Activated T-cell treated with anti-CD3 and anti-CD28 coated beads for 4 hours (primary cell): ENCODE data around the gene BRD9.

Source experiments
- DNase-seq: peaks from one replicate; pipeline ENCODE4 v3.0.0-alpha.2; 2020

The BRD9 gene

DNA sequence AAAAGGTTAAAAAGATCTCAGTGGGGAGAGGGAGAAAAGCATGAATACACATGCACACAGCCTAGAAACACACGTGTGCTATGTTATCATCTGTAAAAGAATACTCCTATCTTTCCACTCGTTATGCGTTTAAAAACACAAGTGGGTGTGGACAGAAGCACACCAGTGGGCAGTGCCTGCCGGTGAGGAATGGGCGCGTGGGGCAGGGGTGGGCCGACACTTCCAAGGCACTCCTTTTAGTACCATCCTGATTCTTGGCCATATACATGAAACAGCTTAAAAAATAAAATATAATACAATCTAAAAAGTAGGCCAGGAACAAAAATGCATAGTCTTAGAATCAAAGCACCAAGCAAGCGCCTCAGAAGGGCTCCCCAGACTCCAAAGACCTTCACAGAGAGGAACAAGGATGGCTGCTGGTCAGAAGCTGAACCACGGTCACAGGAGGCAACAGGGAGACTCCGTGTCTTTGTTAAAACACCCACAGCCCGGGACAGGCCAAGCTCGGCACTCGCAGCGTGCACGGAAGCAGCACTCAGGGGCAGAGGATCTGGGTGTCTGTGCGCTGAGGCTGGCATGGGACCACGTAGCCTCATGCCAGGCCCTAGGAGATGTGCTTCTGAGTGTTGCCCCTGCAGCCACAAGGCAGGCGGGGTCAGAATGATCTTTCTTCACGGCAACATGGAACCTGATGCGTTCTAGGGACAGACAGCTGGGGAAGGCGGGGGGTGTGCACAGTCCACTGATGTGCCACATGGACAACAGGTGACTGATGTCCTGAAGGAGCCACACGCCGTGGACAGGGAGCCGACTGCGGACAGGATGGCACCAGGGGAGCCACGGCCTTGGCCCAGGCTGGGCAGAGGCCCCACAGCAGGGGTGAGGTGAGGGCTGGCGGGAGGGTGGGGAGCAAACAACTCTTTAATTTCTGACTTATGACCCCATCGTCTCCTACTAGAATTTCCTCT is 15.9 kb downstream of the BRD9 start:
- DNase-seq: no peak

DNA sequence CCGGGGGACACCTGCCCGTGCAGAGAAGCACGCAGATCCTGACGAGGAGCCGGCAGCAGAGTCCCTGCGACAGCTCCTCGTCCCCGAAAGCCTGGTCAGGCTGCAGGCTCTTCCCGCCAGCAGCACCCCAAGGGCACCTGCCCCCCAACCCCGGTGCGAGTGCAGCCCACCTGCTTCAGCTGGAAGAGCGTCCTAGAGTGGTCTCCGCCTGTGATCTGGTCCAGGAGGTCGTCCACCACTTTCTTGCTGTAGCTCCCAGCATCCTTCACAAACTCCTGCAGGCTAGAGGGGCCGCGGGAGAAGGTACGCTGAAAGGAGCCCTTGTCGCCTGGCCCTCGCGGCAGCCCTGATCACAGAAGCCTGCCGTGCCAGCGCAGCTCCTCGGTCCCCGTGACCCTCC is 16.7 kb downstream of the BRD9 start:
- no peak for DNase-seq

DNA sequence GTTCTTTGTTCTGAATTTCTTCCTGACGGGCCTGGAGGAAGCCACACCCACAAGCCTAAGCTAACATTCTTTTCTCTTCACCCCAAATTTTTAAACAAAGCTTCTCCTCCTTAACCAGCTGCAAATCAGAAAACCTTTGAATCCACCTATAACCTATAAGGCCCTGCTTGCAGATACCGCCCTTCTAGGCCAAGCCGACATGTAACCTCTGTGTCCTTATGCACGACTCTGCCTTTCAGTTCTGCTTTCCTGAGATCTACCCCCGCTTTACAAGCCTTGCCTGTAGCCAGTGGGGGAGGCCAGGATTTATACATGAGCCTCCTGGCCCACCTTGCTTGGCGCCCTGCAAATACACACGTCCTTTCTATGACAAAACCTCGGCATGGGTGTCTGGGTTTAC is 19.3 kb downstream of the BRD9 start:
- no peak for DNase-seq

DNA sequence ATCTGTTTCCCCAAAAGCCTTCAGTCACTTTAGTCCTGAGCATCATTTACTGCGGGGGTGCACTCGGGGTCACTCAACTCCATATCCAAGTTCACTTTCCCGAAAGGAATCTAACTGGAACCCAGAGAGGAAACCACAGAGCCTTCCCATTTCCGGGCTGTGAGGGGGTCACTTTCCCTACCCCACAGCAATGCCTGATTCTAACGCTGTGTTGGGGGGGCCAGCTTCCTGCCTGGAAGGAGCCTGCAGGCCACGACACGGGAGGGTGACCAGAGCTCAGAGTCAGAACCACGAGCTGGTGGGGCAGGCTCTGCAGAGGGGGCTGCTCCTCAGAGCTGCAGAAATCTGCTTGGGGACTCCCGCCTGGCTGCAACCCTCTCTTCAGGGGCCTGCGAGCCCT is 20.3 kb downstream of the BRD9 start:
- no peak for DNase-seq

DNA sequence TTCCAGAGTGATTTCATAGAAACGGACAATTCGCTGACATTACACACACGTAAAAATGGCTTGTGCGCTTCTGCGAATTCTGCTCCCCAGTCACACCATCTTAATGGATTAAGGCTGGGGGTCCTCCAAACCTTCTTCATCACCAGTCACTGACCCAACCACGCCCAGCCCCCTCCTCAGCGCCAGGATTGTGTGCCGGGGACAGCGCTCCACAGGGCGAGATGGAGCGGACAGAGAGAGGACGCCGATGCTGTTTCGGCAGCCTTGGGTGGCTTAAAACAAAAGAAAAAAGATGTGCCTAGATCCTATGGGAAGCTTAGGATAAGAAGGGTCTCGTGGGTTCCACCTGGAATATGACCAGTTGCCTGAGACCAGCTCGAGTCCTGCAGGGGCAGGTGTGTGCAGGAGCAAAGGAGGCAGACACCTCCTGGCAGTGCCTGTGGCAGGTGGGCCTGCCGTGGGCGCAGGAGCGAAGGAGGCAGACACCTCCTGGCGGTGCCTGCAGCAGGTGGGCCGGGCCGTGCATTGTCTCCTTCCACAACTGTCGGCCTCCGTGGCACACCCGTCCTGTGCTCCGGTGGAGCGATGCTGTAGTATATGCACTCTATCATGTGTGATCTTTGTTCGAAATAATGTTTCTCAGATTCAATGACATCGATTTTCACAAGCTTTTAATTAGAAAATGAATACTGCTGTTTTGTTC is 20.9 kb downstream of the BRD9 start:
- no peak for DNase-seq

DNA sequence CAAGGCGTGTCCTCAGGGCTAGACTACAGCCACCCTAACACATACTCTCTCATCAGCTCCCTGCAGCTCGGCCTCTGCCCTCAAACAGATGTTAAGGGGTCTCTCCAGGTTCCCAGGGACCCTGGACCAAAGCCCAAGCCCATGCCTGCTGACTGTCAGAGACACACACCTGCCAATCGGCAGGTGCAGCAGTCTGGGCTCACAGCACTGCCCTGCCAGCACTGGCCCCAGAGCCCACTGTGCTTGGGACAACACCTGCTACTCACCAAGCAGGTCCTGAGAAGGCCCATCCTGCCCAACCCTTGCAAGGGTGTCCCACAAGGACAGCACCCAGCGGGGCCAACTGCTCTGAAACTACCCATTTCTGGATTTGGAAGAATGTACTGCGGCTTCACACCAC is 21.6 kb downstream of the BRD9 start:
- DNase-seq: no peak

DNA sequence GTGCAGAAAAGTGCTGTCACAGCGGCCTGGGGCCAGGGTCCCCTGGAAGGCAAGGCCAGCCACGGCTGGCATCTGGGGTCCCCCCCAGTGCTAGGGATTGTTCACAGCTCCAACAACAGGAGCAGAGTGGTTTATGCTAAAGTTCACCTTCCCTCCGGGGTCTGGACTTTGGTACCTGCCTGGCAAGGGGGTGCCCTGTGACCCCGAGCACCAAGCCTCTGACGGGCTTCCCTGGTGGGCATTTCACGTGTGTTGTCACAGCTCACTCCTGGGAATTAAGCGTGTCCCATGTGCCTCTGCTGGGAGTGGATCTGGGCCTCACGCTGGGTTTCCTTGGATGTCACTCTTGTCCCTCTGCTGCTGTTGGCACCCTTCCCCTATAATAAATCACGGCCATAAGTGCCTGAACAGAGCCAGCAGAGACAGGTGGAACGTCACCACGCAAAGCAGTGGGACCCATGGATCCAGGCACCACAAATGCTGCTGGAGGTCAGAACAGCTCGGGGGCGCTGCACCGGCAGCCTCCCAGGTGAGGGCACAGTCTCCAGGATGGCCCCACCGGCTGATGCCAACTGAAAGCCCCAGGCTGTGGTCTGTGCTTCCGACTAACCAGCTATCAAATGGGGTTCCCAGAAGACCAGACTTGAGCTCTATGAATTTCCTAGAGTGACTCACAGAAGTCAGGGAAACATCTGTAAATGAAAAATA is 24.0 kb downstream of the BRD9 start:
- no peak for DNase-seq

DNA sequence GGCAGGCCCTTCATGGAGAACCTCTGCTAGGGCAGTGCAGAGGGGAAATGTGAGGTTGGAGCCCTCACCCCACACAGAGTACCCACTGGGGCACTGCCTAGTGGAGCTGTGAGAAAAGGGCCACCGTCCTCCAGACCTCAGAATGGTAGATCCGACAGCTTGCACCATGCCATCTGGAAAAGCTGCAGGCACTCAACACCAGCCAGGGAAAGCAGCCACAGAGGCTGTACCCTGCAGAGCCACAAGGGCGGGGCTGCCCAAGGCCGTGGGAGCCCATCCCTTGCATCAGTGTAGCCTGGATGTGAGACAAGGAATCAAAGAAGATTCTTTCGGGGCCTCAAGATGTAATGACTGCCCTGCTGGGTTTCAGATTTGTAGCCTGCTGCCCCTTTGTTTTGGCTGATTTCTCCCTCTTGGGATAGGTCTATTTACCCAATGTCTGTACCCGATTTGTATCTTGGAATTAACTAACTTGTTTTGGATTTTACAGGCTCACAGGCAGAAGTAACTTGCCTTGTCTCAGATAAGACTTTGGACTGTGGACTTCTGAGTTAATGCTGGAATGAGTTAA is 25.2 kb downstream of the BRD9 start:
- DNase-seq: no peak

DNA sequence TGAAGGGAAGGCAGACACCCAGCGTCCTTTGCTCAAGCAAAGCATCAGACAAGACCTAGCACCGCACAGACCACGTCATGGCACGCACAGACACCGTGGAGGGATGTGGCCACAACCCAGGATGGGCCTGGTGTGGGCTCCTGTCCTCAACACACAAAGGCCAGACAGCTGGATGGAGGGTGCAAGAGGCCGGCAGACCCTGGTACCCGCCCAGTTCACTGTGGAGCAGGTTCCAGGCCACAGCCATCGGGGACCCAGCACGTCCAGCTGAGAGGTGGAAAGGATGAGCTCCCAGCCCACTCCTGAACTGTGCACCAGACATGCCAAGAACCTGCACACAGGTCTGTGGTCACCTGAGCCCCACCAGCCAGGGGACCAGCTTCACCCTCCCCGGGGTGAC is 26.8 kb downstream of the BRD9 start:
- no peak for DNase-seq

DNA sequence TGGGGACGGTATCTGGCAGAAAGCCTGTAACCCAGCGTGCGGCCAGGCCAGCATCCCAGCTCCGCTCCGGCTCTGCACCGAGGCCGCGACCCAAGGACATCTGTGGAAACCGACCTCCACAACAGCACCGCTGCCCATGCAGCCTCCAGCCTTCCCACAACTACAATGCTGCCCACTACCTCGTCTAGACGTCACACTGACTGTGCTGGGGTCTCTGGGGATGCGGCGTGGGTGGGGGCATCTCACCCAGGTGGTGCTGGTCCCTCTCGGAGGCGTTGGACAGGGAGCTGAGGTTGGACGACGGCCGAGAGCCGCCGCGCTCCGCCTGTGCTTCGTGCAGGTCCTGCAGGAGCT is 27.5 kb downstream of the BRD9 start:
- no peak for DNase-seq

DNA sequence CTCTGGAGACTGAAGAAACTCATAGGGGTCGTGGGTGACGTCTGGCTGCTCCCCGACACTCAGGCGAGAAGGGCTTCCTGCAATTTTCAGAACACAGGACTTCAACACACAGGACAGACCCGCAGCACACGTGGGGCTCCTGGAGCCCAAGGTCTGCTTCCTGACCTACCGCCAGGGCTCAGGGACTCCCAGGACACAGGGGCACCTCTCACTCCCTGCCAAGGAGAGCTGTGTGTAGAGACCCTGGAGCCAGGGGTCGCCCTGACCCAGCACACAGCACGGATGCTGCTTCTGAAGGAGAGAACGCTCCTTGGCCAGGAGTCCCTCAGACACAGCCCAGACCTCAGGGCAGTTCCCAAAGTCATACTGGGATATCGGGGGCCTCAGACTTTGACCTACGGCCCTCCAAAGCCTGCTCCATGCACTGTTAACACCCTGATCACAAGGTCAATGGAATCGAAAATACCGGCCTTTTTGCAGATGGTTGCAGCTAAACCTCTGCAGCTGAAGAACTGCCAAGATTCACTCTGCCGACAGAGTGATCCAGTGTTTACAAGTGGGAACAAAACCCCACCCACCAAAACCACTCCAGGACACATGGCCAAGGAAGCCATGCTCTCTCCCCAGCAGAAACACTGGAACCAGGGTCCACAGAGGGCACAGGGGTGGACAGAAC is 28.0 kb downstream of the BRD9 start:
- DNase-seq: no peak

DNA sequence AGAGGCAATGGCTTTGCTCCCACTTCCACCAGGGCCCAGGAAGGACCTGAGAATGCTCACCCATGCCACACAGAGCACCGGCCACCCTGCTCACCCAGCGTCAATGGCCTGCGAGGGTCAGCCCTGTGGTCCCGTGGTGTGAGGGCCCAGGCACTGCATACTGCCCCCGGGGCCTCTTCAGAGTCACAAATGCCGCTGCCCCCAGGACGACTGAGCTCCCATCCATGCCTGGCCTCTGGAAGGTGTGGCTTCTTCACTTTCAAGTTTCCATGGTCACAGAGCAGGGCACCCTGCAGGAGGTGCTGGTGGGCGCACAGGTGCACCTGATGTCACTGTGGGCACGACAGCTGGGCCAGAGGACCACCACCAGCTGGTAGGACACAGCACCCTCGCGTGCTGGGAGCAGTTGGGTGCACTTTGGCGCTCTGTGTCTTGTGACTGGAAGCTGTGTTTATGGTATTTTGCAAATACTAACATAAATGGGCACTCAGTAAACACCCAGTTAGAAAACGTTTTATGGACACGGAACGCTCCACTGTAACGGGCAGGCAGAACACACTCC is 29.3 kb downstream of the BRD9 start:
- DNase-seq: no peak

DNA sequence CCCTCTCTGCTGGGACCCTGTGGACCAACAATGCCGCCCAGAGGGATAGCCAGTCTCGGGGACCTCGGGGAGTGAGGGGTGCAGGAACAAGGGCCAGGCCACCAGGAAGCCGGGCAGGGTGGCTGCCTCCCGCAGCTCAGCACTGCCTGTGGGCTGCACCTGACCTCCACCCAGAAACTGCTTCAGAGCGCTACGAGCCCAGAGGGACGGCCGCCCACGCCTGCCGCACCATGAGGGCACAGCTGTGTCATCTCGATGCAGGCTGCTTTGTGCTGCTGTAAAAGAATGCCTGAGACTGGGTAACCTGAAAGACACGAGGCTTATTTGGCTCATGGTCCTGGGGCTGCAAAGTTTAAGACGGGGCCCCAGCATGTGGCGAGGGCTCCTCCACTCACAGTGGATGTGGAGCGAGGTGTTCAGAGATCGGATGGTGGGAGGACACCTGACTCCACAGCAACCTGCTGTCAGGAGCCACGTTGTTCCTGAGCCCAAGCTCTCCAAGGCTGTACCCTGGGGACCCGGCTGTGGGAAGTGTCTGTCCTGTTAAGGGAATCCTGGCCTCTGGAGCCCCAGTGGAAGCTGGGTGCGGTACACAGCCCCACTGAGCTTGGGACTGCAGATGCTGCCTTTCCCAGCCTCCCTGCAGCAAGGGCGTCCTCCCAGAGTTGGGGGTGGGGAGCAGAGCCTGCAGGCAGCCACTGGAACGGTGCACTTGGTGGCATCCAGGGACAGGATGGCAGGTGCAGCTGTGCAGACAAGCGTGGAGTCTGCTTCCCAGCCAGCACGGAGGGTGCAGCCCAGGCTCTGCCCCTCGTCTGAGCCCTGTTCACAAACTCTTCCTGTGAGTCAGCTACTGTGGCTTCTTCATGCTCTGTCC is 30.0 kb downstream of the BRD9 start:
- no peak for DNase-seq

DNA sequence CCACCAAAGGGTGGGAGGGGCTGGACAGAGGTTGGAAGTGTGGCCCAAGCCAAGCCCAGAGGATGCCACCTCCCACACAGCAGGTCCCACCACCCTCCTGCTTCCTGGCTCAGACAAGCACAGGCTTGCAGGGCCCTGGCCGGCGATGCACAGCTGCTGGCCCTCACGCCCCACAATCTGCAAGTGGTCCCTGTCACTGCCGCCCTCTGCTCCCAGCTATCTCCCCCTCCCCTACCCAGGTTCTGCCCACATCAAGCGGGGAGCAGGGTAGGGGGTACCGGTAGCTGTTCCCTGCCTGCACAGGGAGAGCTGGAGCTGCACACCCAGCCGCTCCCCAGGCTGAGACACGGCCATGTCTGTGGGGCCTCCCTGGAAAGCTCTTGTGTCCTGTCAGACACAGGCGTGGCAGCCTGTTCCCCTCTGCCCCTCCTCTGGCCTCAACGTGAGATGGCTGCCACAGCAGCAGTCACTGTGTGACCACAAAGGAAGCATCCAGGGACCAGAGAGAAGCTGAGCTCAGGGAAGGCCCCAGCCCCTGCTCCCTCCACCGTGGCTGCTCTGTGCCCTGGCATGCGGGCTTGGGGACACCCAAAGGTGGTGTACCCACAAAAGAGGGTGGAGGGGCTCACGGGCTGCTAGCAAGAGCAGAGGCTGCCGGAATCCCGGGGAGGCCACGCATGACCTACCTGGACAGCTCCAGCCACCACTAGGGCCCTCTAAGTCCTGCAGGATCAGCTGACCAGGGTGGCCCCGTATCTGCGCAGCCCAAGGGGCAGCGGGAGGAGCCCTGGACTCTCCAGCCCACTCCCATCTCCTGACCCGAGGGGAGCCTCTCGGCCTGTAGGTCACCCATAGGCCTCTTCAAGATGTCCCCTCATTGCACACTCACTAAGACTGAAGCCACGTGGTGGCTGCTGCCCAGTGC is 30.9 kb downstream of the BRD9 start:
- DNase-seq: no peak

DNA sequence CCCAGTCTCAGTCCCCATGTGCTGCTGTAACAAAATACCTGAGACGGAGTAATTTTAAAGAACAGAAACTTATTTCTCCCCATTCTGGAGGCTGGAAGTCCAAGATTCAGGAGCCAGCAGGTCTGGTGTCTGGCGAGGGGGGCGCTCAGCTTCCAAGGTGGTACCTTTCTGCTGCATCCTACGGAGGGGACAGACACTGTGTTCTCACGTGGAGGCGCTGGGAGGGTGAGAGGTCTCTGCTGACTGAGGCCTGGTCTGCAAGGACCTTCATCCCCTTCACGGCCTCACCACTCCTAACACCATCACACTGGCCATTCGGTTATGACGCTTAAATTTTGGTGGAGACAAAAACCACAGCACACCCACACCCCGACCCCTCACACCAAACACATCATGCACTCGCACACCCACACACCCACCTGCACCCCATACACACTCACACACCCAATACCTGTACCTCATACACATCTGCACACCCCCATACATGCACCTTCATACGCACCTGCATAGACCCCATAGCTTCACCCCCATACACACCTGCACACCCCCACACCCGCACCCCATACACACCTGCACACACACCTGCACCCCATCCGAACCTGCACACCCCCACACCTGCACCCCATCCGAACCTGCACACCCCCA is 32.0 kb downstream of the BRD9 start:
- no peak for DNase-seq

DNA sequence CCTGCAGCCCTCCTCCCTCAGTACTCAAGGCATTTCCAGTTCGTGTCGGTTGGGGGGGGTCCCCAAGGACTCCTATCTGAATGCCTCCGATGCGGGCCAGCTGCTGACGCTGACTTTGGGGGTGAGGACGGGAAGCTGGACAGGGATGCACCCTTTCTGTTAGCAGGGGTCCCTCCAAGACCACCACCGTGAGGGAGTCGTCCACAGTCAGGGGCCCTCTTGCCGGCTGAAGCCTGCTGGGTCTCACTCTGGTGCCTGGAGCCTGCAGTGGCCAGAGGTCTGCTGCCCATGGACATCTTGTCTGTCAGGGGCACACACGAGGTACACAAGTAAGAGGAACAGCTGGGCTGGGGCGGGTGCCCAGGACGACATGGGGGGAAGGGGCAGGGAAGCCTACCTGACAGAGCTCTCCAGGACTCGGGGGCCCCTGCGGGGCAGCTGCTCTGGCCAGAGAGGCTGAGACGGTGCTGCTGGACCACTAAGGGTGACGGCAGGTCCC is 32.8 kb downstream of the BRD9 start:
- no peak for DNase-seq

DNA sequence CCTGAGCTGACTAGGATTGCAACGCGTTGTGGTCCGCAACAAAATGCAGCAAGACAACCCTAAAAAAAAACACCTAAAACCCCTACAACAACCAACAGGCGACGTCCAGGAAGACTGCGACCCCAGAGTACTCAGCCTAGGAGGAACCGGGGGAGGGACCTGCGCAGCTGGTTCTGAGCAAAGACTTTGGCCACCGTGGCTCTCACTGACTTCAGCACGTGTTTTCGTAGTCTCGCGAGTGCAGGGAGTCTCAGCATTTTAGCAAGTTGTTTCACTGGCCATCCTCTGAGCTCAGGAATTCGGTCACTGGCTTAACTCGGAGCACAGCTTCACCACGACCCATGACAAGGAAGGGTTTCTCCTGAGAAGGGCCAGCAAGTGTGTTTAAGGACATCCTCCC is 33.2 kb downstream of the BRD9 start:
- DNase-seq: no peak

DNA sequence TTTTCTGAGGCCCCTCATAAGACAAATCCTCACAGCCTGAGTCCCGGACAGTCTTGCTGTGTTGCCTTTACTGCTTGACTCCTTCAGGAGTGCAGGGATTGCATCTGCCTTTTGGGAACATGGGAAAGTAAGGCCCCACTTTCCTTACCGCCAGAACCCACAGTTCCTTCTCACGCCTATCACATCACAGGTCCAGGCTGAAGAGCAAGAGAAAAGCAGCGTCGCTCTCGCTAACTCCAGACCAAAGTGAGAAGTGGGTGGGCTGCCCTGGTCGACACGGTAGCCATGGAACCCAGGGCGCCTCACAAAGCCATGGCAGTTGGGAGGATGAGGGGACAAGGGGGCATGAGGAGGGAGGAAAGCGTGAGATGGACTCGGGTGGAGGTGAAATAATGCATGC is 33.9 kb downstream of the BRD9 start:
- no peak for DNase-seq
